COR-L47 (cell line): Measurements from ENCODE around the gene SPNS3.

Experiments
- DNase-seq: peaks from one replicate; lab custom pipeline; 2025; lab: John Stamatoyannopoulos, UW

The SPNS3 gene

DNA sequence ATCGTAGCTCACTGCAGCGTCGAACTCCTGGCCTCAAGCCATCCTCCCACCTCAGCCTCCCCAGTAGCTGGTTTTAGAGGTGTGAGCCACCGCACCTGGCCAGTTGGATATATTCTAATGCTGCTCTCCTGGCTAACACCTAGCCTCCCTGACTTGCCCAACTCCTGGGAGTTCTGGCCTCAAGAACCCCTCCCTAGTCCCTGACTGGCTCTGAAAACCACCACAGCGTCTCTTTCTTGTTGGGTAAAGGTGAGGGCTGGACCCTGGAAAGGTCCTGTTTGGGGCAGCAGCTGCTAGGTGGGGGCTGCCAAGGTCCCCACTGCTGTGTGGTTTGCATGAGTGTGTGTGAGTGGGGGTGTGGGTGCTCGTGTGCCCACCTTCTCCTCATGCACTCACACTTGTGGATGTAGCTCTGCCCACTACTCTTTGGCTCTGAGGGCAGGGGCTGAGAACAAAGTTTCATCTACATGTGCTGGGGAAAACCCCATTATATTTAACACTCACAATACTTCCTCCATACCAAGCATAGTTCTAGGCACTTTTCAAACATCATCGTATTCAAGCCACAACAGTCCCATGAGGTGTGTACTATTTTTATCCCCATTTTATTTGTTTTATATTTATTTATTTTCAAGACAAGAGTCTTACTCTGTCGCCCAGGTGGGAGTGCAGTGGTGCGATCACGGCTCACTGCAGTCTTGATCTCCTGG, 7.1 kb upstream of the SPNS3 start:
- no peak for DNase-seq

DNA sequence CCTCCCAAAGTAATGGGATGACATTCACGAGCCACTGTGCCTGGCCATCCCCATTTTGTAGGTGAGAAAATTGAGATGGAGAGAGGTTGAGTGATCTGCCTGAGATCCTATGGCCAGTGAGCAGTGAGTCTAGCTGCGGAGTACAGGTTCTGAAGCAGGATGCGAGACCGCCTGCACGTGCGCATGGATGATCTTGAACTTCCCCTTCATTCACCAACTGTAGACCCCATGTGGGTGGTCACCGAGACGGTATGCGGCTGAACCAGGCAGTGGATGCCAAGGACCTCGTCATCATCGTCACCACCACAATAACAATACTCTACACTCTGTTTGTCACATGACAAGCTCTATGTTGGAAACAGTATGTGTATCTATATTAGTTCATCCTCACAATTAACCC, 6.2 kb upstream of the SPNS3 start:
- no peak for DNase-seq

GRCh38 chr17:4436381-4436780, 2.6 kb downstream of the SPNS3 start:
- no peak for DNase-seq

- no peak for DNase-seq
Observed at GRCh38 chr17:4436846-4437245, 3.1 kb downstream of the SPNS3 start.

DNA sequence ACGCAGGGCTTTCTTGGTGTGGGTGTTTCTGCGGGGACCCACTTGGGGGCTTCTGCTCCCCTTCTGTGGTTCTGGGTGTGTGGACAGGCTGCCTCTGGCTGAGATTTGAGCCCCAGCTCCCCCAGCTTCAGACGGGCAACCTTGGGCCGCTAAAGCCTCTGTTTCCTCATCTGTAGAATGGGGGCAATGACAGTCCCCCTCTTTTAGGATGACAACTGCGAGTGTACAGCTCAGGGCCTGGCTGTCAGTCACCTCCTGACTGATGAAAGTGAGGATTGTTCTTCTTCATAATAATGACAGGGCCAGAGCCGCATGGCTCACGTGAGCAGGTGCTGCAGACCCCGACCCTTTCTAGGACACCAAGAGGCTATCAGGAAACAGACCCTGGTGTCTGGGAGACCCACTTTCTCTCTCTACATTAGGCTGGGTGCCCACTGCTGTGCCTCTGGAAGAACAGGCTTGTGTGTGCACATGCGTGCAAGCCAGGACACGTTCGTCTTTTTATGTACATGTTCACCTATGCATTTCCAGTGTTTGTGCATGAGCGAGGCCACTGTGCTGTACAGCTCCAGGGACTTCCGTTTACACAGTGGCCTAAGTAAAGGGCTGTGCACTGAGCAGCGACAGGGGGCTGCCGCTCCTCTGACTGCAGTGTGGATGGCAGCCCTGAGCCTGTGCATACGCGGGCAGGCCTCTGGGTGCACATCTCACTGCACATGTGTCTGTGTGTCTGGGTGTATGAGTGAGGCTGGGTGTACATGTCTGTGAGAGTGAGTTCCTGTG, 4.6 kb downstream of the SPNS3 start:
- no peak for DNase-seq

GRCh38 chr17:4440021-4440420, 6.3 kb downstream of the SPNS3 start:
- DNase-seq = no peak

DNA sequence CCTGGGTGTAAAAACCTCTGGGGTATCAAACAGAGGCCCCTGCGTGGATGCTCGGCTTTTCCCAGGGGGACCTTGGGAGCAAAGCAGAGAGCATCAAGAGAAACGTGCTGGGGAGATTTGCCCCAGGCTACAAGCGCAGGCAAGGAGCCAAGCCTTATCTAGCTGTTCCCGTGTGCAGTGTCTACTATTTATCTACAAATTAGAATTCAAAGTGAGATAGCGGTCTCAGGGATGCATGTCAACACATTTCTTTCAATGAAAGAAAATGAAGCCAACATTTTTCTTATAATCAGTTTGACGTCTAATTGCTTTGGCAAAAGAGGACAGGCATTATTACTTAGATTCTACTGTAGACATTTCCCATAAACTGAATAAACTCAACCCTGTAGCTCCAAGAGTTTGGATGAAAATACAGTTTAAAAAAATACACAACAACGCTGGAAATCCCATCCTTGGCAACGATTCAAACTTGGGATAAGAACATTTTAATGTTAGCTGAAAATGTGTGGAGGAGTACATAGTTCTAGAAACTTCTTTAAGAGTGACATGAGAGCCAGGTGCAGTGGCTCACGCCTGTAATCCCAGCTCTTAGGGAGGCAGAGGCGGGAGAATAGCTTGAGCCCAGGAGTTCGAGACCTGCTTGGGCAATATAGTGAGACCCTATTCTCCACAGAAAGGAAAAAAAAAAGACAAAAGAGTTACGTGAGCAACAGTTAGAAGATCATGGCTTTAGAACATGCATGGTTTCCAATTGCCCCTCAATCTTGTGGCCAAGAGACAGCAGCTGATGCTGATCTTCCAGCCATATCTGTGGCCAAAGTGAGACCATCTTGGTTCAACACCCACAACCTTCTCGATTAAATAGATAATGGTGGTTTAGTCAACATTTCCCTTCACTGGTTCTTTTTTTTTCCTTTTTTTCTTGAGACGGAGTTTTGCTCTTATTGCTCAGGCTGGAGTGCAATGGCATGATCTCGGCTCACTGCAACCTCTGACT, 7.2 kb downstream of the SPNS3 start:
- peak; percentile 18 for DNase-seq

DNA sequence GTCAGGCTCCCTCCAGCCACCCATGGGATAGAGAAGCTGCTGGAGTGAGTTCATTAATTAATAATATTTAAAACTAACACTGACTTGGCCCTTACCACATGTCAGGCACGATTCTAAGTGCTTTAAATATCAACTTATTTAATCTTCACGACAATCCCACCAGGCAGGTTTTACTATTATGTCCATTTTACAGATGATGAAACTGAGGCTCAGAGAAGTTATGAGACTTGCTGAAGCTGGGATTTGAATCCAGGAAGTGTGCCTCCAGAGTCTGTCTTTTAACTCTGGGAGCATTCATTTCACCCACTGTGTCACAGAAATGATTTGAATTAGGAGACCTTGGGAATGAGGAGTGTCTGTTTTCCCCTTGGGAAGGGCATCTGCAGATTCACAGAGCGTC, 8.8 kb downstream of the SPNS3 start:
- no peak for DNase-seq

GRCh38 chr17:4443476-4443875, 9.7 kb downstream of the SPNS3 start:
- no peak for DNase-seq

GRCh38 chr17:4444782-4445473, 11.2 kb downstream of the SPNS3 start:
- DNase-seq = no peak

DNA sequence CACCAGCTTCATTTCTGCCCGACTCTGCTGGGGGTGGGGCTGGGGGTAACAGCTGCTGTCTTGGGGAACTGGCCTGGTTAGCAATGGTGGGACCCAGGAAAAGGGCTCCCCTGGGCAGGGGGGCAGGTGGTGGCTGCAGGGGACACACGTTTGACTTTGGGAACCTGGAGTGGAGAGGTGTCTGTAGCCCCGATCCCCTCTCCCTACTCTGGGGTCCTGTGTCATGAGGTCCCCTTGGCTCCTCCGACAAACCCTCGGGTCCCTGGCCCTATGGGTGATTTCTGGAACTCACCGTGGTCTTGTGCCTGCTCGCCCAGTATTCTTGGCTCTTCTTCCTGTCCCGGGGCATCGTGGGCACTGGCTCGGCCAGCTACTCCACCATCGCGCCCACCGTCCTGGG, 12.0 kb downstream of the SPNS3 start:
- DNase-seq = no peak

- no peak for DNase-seq
Observed at GRCh38 chr17:4446326-4447071, 12.8 kb downstream of the SPNS3 start.

DNA sequence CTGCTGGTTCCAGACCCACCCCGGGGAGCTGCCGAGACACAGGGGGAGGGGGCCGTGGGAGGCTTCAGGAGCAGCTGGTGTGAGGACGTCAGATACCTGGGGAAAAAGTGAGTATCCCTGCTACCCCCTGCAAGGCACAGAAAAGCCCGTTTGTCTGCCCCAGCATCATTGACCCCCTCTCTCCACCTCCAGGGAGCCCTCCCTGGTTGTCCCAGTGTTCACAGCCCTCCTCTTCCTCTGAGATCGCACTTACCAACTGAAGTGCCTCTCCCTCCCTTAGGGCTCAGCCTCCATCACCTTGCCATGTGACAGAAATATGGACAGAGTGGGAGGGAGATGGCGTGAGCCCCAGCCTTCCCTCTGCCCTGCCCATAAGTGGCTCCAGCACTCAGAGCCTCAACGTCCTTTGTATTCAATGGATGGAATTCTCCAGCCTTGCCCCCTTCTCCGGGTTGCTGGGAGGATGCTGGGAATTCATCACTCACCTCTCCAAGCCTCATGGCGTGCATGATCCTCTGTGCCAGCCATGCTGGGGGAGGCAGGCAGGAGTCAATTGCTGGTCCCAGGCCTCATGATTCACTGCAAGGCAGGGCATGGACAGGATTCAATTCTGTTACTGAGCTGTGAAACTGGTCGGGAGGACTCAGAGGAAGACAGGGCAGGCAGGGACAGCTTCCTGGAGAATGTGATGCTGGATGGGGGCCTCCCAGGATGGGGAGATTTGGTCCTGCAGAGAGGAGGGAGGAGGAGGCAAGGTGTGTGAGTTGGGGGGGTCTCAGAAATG, 14.6 kb downstream of the SPNS3 start:
- DNase-seq = no peak

DNA sequence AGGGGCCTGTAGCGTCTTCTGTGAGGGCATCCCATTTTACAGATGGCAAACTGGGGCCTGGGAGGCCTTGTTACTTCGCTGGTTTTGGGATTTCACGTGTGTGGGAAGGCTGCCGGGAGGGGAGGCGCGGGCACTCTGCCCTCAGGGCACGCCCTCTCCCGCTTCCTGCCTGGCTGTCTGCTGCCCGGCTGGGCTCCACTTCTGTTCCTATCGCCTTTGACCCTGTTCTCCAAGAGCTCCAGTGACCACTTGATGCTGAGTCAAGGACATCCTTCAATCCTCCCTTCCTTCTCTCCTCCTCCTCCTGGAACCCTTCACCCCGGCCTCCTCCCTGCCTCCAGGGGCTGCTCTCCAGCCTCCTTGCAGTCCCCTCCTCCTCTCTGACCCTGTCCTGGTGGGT, 16.0 kb downstream of the SPNS3 start:
- DNase-seq = no peak

DNA sequence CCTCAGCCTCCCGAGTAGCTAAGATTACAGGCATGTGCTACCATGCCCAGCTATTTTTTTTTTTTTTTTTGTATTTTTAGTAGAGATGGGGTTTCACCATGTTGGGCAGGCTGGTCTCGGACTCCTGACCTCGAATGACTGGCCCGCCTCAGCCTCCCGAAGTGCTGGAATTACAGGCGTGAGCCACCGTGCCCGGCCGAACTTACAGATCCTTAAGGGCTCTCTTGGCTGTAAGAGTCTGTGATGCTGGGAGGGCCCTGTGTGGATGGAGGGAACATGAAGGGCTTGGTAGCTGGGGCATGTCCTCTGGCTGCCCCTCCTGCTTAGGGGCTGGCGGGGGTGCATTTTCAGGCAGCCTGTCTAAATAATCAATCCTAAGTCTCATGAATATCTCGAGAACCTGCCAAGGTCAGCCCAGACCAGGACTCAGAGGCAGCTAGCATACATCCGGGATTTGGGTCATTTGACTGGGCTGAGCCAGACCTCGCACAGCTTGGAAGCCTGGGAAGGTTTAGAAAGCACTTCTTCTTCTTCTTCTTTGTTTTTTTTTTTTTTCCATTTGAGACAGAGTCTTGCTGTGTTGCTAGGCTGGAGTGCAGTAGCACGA, 17.1 kb downstream of the SPNS3 start:
- no peak for DNase-seq

DNA sequence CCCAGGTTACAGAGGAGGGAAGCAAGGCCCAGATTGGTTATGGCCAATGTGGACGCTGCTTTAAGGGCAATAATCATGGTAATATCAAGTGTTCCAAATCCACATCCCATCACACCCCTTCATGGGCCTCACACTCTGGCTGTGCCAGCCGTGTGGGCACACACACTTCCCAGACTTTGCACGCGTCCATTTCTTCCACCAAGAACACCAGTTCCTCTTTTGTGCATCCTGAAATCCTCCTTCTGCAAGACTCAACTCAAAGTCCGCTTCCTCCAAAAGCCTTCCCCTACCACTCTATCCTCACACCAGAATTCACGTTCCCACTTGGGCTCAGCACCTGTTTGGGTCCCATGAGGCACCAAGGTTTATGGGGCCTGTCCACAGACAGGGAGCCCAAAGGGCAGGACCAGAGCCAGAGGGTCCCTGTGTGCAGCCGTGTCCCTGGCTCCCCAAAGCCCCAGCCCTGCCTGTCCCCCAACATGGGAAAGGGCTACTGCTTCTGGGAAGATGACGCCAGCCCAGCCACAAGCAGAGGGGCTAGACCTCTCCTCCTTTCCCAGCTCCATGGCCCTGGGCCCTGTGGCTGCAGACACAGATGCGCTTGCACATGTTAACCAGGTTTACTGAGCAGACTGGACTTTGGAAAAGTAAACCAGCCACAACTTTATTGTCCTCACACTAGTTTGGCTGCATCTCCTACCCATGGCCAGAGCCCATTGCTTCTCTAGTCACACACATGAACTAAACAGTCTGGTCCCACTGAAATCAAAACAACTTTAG, 20.3 kb downstream of the SPNS3 start:
- no peak for DNase-seq

GRCh38 chr17:4460661-4461060, 26.9 kb downstream of the SPNS3 start:
- no peak for DNase-seq

- no peak for DNase-seq
Observed at GRCh38 chr17:4463818-4464476, 30.2 kb downstream of the SPNS3 start.

DNA sequence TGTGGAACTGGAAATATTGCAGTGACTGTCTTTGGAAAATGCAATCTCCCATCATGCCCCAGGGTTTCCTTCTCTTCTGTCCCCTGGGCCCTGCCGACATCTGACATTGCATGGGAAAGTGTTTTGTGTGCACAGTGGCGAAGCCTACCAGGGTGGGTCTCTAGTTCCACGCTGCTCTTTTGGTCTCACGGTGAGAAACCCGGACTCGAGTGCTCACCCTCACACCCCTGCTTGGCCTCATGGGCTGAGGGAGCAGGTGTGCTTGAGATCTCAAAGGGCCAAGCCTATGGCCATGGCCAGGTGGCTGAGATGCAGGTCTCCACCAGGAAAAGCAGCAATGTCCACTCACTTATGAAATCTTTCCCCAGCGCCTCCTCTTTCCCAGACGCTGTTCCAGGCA, 32.0 kb downstream of the SPNS3 start:
- DNase-seq = no peak
